CD14-positive monocyte (primary cell): ENCODE results near the gene ADAMTS10. TPM values are rescaled to one million over a fixed set of nuclear protein-coding genes. Genes with fewer than 3 reads are reported as not detected.

Source experiments
- DNase-seq, 3 donors: peaks; one replicate each; pipeline ENCODE4 v3.0.0-alpha.2; 2011 to 2022
- H2AFZ ChIP-seq: 2 replicates; pipeline ENCODE4 v1.6.0; 2012; ENCODE audit warnings: mild to moderate bottlenecking, low read depth, low read length, inconsistent platforms; ENCODE audit not compliant: insufficient read depth, poor library complexity, severe bottlenecking
- H3K27ac ChIP-seq, 2 donors: 1 replicate in 1 of 2; 2 replicates in 1 of 2; pipeline ENCODE4 v1.5.1; 2012 to 2013; ENCODE audit warnings: low read length in 2 of 2, control low read depth in 1 of 2, inconsistent platforms in 1 of 2, low read depth in 1 of 2, mild to moderate bottlenecking in 1 of 2
- H3K27me3 ChIP-seq, 2 donors: one replicate each; pipeline versions ENCODE4 v1.6.0 to v1.6.1; 2011 to 2013; ENCODE audit warnings: low read length in 2 of 2; ENCODE audit not compliant: control insufficient read depth in 2 of 2, insufficient read depth in 2 of 2
- H3K36me3 ChIP-seq, 2 donors: replicated peaks in 1 of 2; 1 replicate in 1 of 2; 2 replicates in 1 of 2; pipeline versions ENCODE4 v1.5.1 to v1.6.1; 2012 to 2013; ENCODE audit warnings: low read length in 2 of 2, control low read depth in 1 of 2, inconsistent platforms in 1 of 2, mild to moderate bottlenecking in 1 of 2; ENCODE audit not compliant: insufficient read depth in 2 of 2, control insufficient read depth in 1 of 2
- H3K4me1 ChIP-seq, 2 donors: 1 replicate in 1 of 2; 2 replicates in 1 of 2; pipeline versions ENCODE4 v1.5.1 to v1.6.1; 2012 to 2013; ENCODE audit warnings: low read length in 2 of 2, control low read depth in 1 of 2, inconsistent platforms in 1 of 2, mild to moderate bottlenecking in 1 of 2, moderate library complexity in 1 of 2; ENCODE audit not compliant: insufficient read depth in 2 of 2, control insufficient read depth in 1 of 2
- H3K4me2 ChIP-seq: replicated peaks from 2 replicates; pipeline ENCODE3; 2012; ENCODE audit warnings: low read length, moderate library complexity, mild to moderate bottlenecking; ENCODE audit not compliant: poor library complexity, severe bottlenecking; ENCODE audit errors: extremely low read depth
- H3K4me3 ChIP-seq, 3 experiments: fragments of 200-600 bp in 1 of 3; sonication (generic) in 1 of 3; replicated peaks in 1 of 3; 1 replicate in 2 of 3; 2 replicates in 1 of 3; pipeline ENCODE4 v1.5.1; 2011 to 2013; ENCODE audit warnings: low read length in 3 of 3, mild to moderate bottlenecking in 3 of 3, control low read depth in 2 of 3, low read depth in 2 of 3, inconsistent platforms in 1 of 3, moderate library complexity in 1 of 3
- H3K79me2 ChIP-seq: 2 replicates; pipeline ENCODE4 v1.6.0; 2012; ENCODE audit warnings: mild to moderate bottlenecking, control low read depth, inconsistent platforms, low read length, moderate library complexity; ENCODE audit not compliant: insufficient read depth
- H3K9ac ChIP-seq: 2 replicates; pipeline ENCODE4 v1.6.0; 2017; ENCODE audit warnings: low read length, mild to moderate bottlenecking; ENCODE audit not compliant: insufficient read depth, poor library complexity, severe bottlenecking
- H3K9me3 ChIP-seq, 2 donors: replicated peaks in 1 of 2; 1 replicate in 1 of 2; 2 replicates in 1 of 2; pipeline versions ENCODE4 v1.5.1 to v1.6.1; 2012 to 2013; ENCODE audit warnings: low read length in 2 of 2, control low read depth in 1 of 2; ENCODE audit not compliant: control insufficient read depth in 1 of 2, insufficient read depth in 1 of 2
- H4K20me1 ChIP-seq: 2 replicates; pipeline ENCODE4 v1.6.0; 2012; ENCODE audit warnings: mild to moderate bottlenecking, low read length, control low read depth, moderate library complexity; ENCODE audit not compliant: insufficient read depth
- H3K27ac Mint-ChIP-seq, 7 donors: one replicate each; pipeline ENCODE4 v1.8.0; 2020; ENCODE audit warnings: mild to moderate bottlenecking in 7 of 7, mixed read lengths in 7 of 7, moderate library complexity in 6 of 7, inconsistent platforms in 2 of 7
- H3K27me3 Mint-ChIP-seq, 3 donors: one replicate each; pipeline ENCODE4 v1.8.0; 2021 to 2022; ENCODE audit warnings: low read depth in 3 of 3, mild to moderate bottlenecking in 3 of 3, mixed read lengths in 3 of 3, moderate library complexity in 3 of 3, inconsistent platforms in 1 of 3
- H3K36me3 Mint-ChIP-seq, 2 donors: one replicate each; pipeline ENCODE4 v1.8.0; 2020; ENCODE audit warnings: mixed read lengths in 2 of 2, inconsistent platforms in 1 of 2, mild to moderate bottlenecking in 1 of 2
- H3K4me1 Mint-ChIP-seq: one replicate; pipeline ENCODE4 v1.8.0; 2020; ENCODE audit warnings: mild to moderate bottlenecking, mixed read lengths
- H3K4me3 Mint-ChIP-seq, 2 donors: one replicate each; pipeline ENCODE4 v1.8.0; 2020; ENCODE audit warnings: mild to moderate bottlenecking in 2 of 2, mixed read lengths in 2 of 2, moderate library complexity in 1 of 2
- H3K9me3 Mint-ChIP-seq, 7 donors: one replicate each; pipeline ENCODE4 v1.8.0; 2020 to 2022; ENCODE audit warnings: mixed read lengths in 7 of 7, mild to moderate bottlenecking in 6 of 7, moderate library complexity in 6 of 7, inconsistent platforms in 2 of 7
- CTCF ChIP-seq: fragments of 200-600 bp; IDR thresholded peaks from one replicate; pipeline ENCODE4 v1.8.0; 2022; ENCODE audit warnings: antibody characterized with exemption, mild to moderate bottlenecking
- WGBS: methylation state at CpG from one replicate; pipeline ENCODE4 v1.1.5; 2013; ENCODE audit warnings: missing lambda C conversion rate; ENCODE audit not compliant: insufficient coverage; 5-methylcytosine and 5-hydroxymethylcytosine counted together
- intact Hi-C, 2 donors: fragments of 100-400 bp; cut with micrococcal nuclease; formaldehyde crosslinking; loops; one replicate each; pipeline versions ENCODE4 v1.15.0 to v1.15.1; 2023
- polyA plus RNA-seq, 3 donors: library from polyadenylated mRNA; depleted of rRNA in 1 of 3; unstranded in 2 of 3; stranded (reverse) in 1 of 3; fragments of 300-500 nt in 2 of 3; fragments of >200 nt in 1 of 3; fragmentation: Illumina TruSeq in 2 of 3; gene quantifications; 1 replicate in 2 of 3; 2 replicates in 1 of 3; pipeline ENCODE4 v1.2.3, GENCODE V29; 2012 to 2021

ADAMTS10 gene
- polyA plus RNA-seq, 3 donors, result 2.3 TPM; not detected in 2

- H3K27me3 ChIP-seq, result no peaks in the 10 kb centered on the region
Observed at GRCh38 chr19:8576273-8576993, 34.1 kb downstream of the ADAMTS10 start.

More at GRCh38 chr19:8576273-8576993, 34.1 kb downstream of the ADAMTS10 start:
- Histone ChIP-seq H2AFZ (no peak overlapping the region), H3K79me2 (peaks cover 91% of the 10 kb centered on the region), H3K4me1 (peaks cover 76 to 83% of the 10 kb centered on the region in 2 donors), H3K9me3 (no peaks in the 10 kb centered on the region), H3K36me3 (peaks cover 4 to 13% of the 10 kb centered on the region in 2 donors), H3K4me2 (peak overlapping the region; percentile 99), H3K27ac (peak overlapping the region; percentile 85 to 92), H3K9ac (peak overlapping the region; percentile 92), H3K4me3 (peak overlapping the region; percentile 85 to 100 (median 98)), H4K20me1 (peaks cover 89% of the 10 kb centered on the region)
- Mint-ChIP-seq H3K36me3 (peaks cover 40 to 48% of the 10 kb centered on the region in 2 donors), H3K9me3 (peaks cover 0 to 6% (median 0%) of the 10 kb centered on the region in 7 donors), H3K4me3 (peak overlapping the region; percentile 98 to 100), H3K27ac (peak overlapping the region; percentile 96 to 99 (median 99)), H3K27me3 (peaks cover 0 to 2% (median 0%) of the 10 kb centered on the region in 3 donors), H3K4me1 (peaks cover 70% of the 10 kb centered on the region)
- intact Hi-C loops, result loop anchor here (5.0 to 10.0 kb wide), 4 partner anchors 34 to 222 kb away; partner anchors contain the start of gene MARCHF2 (in 1 of the 2)
- 3% methylated on average over 18 of the region's 19 CpGs for WGBS
- no peak for TF ChIP-seq CTCF
- peak; percentile 76 to 91 (median 86) for DNase-seq
